Esophagus muscularis mucosa (tissue), 4 donors: ENCODE results near the gene KDM4F. TPM values are rescaled to one million over a fixed set of nuclear protein-coding genes. Genes with fewer than 3 reads are reported as not detected.

Source experiments
- DNase-seq: peaks from one replicate; pipeline ENCODE4 v3.0.0-alpha.2; 2017; ENCODE audit errors: extremely low spot score
- H3K27ac ChIP-seq, 4 donors: fragments of 200-600 bp; sonication (generic); replicated peaks in 1 of 4; 1 replicate in 3 of 4; 2 replicates in 1 of 4; pipeline ENCODE4 v1.5.1; 2016 to 2019; ENCODE audit warnings: mild to moderate bottlenecking in 1 of 4
- H3K27me3 ChIP-seq, 4 donors: fragments of 200-600 bp; sonication (generic); one replicate each; pipeline versions ENCODE4 v1.5.1 to v1.6.0; 2016 to 2019
- H3K36me3 ChIP-seq, 4 donors: fragments of 200-600 bp; sonication (generic); one replicate each; pipeline ENCODE4 v1.5.1; 2016 to 2019
- H3K4me1 ChIP-seq, 4 donors: fragments of 200-600 bp; sonication (generic); one replicate each; pipeline ENCODE4 v1.5.1; 2016 to 2019
- H3K4me3 ChIP-seq, 4 donors: fragments of 200-600 bp; sonication (generic); 1 replicate in 2 of 4; 2 replicates in 2 of 4; pipeline ENCODE4 v1.5.1; 2016 to 2019; ENCODE audit warnings: mild to moderate bottlenecking in 4 of 4, moderate library complexity in 1 of 4
- H3K9me3 ChIP-seq, 4 donors: fragments of 200-600 bp; sonication (generic); 1 replicate in 3 of 4; 2 replicates in 1 of 4; pipeline ENCODE4 v1.5.1; 2016 to 2019
- CTCF ChIP-seq, 3 experiments: fragments of 200-600 bp in 2 of 3; fragments of 450-650 bp in 1 of 3; sonication (generic) in 2 of 3; IDR thresholded peaks; one replicate each; pipeline ENCODE4 v1.5.1; 2017 to 2019; ENCODE audit warnings: antibody characterized with exemption in 3 of 3, mild to moderate bottlenecking in 2 of 3, moderate library complexity in 1 of 3
- EP300 ChIP-seq: sonication (generic); formaldehyde crosslinking; IDR thresholded peaks from one replicate; pipeline ENCODE4 v1.6.1; 2017; ENCODE audit warnings: antibody characterized with exemption
- POLR2A ChIP-seq: fragments of 450-650 bp; IDR thresholded peaks from one replicate; pipeline ENCODE4 v1.6.1; 2017; ENCODE audit warnings: antibody characterized with exemption, moderate library complexity, mild to moderate bottlenecking, low read depth
- POLR2AphosphoS5 ChIP-seq, 2 donors: sonication (generic); formaldehyde crosslinking; IDR thresholded peaks; one replicate each; pipeline ENCODE4 v1.6.1; 2017; ENCODE audit warnings: antibody characterized with exemption in 2 of 2
- WGBS: methylation state at CpG from one replicate; pipeline ENCODE4 v1.1.5; 2018; 5-methylcytosine and 5-hydroxymethylcytosine counted together
- intact Hi-C: fragments of 100-400 bp; cut with DNase I; formaldehyde crosslinking; loops from one replicate; pipeline ENCODE4 v1.15.1; 2023
- total RNA-seq, 4 donors: library from RNA; depleted of rRNA; stranded (reverse); fragments of >200 nt; gene quantifications; one replicate each; pipeline versions ENCODE4 v1.1.0 to v1.2.1, GENCODE V29; 2016

KDM4F gene
- total RNA-seq, 4 donors from 2014 or later = not detected

GRCh38 chr11:95086836-95087570 is 37.8 kb downstream of the KDM4F start:
- Histone ChIP-seq H3K9me3 (no peaks in the 10 kb centered on the region), H3K4me1 (peaks cover 14 to 29% (median 27%) of the 10 kb centered on the region in 4 donors), H3K4me3 (no peak overlapping the region), H3K36me3 (no peaks in the 10 kb centered on the region), H3K27me3 (no peaks in the 10 kb centered on the region), H3K27ac (no peak overlapping the region)
- intact Hi-C loops = loop anchor here (5.0 kb wide), 1 partner anchor 60 kb away; no protein-coding TSS in a partner anchor
- TF ChIP-seq CTCF (IDR thresholded peaks at IDR 0.05) = no peak
- TF ChIP-seq POLR2AphosphoS5 (IDR thresholded peaks at IDR 0.05) = no peak
- TF ChIP-seq EP300 = no peak
- no peak for TF ChIP-seq POLR2A
- 97% methylated on average over 1 of the region's 1 CpG for WGBS
- DNase-seq = no peak

- H3K9me3 ChIP-seq = no peaks in the 10 kb centered on the region
- H3K27ac ChIP-seq = peak overlapping the region; percentile 93 to 95 (median 94)
- TF ChIP-seq EP300 (no peak), POLR2A (no peak), POLR2AphosphoS5 (IDR thresholded peaks at IDR 0.05) (no peak), CTCF (IDR thresholded peaks at IDR 0.05) (no peak)
- intact Hi-C loops = loop anchor here (2.0 to 5.0 kb wide), 2 partner anchors 18 to 58 kb away; no protein-coding TSS in a partner anchor
- no peaks in the 10 kb centered on the region for H3K27me3 ChIP-seq
- peak overlapping the region; percentile 84 to 98 (median 91) for H3K4me3 ChIP-seq
- H3K36me3 ChIP-seq = no peaks in the 10 kb centered on the region
- H3K4me1 ChIP-seq = peaks cover 14 to 45% (median 39%) of the 10 kb centered on the region in 4 donors
- 11% methylated on average over 18 of the region's 27 CpGs for WGBS
- no peak for DNase-seq
Observed at GRCh38 chr11:95088946-95089619, 39.9 kb downstream of the KDM4F start.

GRCh38 chr11:95089620-95090542 is 40.7 kb downstream of the KDM4F start, which contains the start of gene ENDOD1:
Gene ENDOD1 (plus strand): TSS chr11:95089846. CDS start chr11:95089928, 82 bp downstream.
- no peaks in the 10 kb centered on the region for H3K9me3 ChIP-seq
- H3K27me3 ChIP-seq = no peaks in the 10 kb centered on the region
- intact Hi-C loops = loop anchor here (2.0 to 5.0 kb wide), 3 partner anchors 19 to 57 kb away; no protein-coding TSS in a partner anchor
- TF ChIP-seq POLR2A = no peak
- TF ChIP-seq EP300 = no peak
- TF ChIP-seq POLR2AphosphoS5 (IDR thresholded peaks at IDR 0.05) = peak; percentile 44 to 79
- peak in 1 of 3 experiments; percentile 11 for TF ChIP-seq CTCF (IDR thresholded peaks at IDR 0.05)
- DNase-seq = peak; percentile 90
- WGBS = under 1% methylated on average over 28 of the region's 106 CpGs
- peaks cover 14 to 45% (median 39%) of the 10 kb centered on the region in 4 donors for H3K4me1 ChIP-seq
- H3K36me3 ChIP-seq = no peaks in the 10 kb centered on the region
- H3K27ac ChIP-seq = peak within 1 kb of the TSS; percentile 93 to 95 (median 94)
- H3K4me3 ChIP-seq = peak within 1 kb of the TSS; percentile 84 to 98 (median 91)

- Histone ChIP-seq H3K4me1 (peaks cover 21 to 47% (median 43%) of the 10 kb centered on the region in 4 donors), H3K4me3 (peak overlapping the region in 3 of 4 donors; percentile 84 to 98 (median 90)), H3K9me3 (no peaks in the 10 kb centered on the region), H3K36me3 (no peaks in the 10 kb centered on the region), H3K27ac (no peak overlapping the region), H3K27me3 (no peaks in the 10 kb centered on the region)
- no peak for DNase-seq
- no peak for TF ChIP-seq EP300
- no peak for TF ChIP-seq CTCF (IDR thresholded peaks at IDR 0.05)
- TF ChIP-seq POLR2AphosphoS5 (IDR thresholded peaks at IDR 0.05) = no peak
- TF ChIP-seq POLR2A = no peak
- intact Hi-C loops = loop anchor here (5.0 kb wide), 1 partner anchor 46 kb away; no protein-coding TSS in a partner anchor
Observed at GRCh38 chr11:95091663-95092180, 42.5 kb downstream of the KDM4F start.
